ENCODE data around the gene RASL11A. TPM values are rescaled to one million over a fixed set of nuclear protein-coding genes. Genes with fewer than 3 reads are reported as not detected.
"Not testable (repeated sequence)": the region's sequence is repeated elsewhere in the genome, so short reads cannot be mapped to it uniquely, and the experiment has no call there.

Gene RASL11A
- total RNA-seq, 1 donor from 2014 or later: 1.8 TPM

DNA sequence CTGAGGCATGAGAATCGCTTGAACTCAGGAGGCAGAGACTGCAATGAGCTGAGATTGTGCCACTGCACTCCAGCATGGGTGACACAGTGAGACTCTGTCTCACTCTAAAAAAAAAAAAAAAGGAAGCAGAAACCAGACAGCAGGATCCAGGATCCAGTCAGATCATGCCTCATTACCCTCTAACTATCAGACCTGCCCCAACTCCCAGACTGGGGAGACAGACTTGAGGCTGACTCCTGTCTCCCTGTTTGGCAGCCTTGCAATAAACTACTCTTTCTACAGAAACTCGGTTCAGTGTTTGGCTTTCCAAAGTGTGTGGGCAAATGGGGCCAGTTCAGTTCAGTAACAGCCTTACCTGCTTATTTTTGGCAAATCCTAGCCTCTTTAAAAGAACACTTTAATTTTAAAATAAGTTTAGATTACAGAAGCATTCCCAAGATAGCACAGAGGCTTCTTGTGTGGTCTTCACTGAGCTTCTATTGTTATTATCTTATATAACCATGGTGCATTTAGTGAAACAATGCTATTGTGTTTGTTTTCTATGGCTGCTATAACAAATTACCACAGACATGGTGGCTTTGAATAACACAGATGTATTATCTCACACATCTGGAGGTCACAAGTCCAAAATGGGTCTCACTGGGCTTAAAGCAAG, 18.5 kb downstream of the RASL11A start:
- no peak overlapping the region for H3K4me3 ChIP-seq (ENCODE audit: low read depth, low read length)
- no peak for DNase-seq (ENCODE audit: low read depth)
- TF ChIP-seq, protein P1, sequence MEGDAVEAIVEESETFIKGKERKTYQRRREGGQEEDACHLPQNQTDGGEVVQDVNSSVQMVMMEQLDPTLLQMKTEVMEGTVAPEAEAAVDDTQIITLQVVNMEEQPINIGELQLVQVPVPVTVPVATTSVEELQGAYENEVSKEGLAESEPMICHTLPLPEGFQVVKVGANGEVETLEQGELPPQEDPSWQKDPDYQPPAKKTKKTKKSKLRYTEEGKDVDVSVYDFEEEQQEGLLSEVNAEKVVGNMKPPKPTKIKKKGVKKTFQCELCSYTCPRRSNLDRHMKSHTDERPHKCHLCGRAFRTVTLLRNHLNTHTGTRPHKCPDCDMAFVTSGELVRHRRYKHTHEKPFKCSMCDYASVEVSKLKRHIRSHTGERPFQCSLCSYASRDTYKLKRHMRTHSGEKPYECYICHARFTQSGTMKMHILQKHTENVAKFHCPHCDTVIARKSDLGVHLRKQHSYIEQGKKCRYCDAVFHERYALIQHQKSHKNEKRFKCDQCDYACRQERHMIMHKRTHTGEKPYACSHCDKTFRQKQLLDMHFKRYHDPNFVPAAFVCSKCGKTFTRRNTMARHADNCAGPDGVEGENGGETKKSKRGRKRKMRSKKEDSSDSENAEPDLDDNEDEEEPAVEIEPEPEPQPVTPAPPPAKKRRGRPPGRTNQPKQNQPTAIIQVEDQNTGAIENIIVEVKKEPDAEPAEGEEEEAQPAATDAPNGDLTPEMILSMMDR (conservative IDR thresholded peaks at IDR 0.05; ENCODE audit: low read depth, low read length): no peak

- no peak for DNase-seq (ENCODE audit: low read depth)
- no peak overlapping the region for H3K4me3 ChIP-seq (ENCODE audit: low read depth, low read length)
- TF ChIP-seq, protein P1 (conservative IDR thresholded peaks at IDR 0.05; ENCODE audit: low read depth, low read length): no peak
Measured at GRCh38 chr13:27290715-27291114, 20.1 kb downstream of the RASL11A start.

DNA sequence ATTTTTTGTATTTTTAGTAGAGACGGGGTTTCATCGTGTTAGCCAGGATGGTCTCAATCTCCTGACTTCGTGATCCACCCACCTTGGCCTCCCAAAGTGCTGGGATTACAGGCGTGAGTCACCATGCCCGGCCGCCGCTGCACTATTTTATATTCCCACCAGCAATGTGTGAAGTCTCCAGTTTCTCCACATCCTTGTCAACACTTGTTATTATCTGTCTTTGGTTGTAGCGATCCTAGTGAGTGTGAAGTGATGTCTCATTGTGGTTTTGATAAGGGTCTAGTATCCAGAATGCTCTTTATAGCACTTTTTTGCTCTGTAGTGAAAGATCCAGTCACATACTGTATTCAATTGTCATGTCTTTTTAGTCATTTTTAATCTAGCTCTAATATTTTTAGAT, 21.3 kb downstream of the RASL11A start:
- H3K4me3 ChIP-seq (ENCODE audit: low read depth, low read length); DNase-seq (ENCODE audit: low read depth): not testable (repeated sequence)

DNA sequence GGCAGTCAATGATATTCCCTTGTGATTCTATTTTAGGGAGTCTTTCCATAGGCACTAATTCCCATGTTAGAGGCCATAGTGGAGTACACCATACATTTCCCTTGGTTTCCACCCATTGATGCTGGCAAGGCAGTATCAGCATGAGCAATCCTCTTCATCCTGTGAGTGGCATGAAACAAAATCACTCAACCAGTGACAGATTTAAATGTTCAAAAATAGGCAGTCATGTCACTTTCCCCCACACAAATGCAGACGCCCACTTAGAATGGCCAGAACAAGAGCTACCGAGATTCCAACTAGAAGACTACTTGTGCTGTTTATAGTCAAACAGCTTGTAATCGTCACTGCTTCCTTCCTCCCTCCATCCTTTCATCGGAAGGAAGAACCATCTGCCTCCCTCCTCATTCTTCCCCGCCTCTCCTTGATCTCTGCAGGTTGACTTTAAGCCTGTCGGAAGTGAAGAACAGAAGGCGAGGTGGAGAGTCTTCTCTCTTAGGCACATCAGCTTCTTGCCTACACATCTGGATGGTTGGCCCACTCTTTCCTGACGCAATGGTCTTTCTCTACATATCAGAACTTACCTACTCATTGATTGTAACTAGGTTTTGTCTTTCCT, 22.6 kb downstream of the RASL11A start:
- TF ChIP-seq, protein P1 (conservative IDR thresholded peaks at IDR 0.05; ENCODE audit: low read depth, low read length): no peak
- H3K4me3 ChIP-seq (ENCODE audit: low read depth, low read length): no peak overlapping the region

GRCh38 chr13:27293873-27294515, 23.4 kb downstream of the RASL11A start:
- DNase-seq (ENCODE audit: low read depth): no peak
- H3K4me3 ChIP-seq (ENCODE audit: low read depth, low read length): no peak overlapping the region
- TF ChIP-seq, protein P1 (conservative IDR thresholded peaks at IDR 0.05; ENCODE audit: low read depth, low read length): no peak

More for the DNA sequence above, 22.6 kb downstream of the RASL11A start:
- DNase-seq (ENCODE audit: low read depth): no peak

GRCh38 chr13:27295096-27295495, 24.5 kb downstream of the RASL11A start:
- no peak overlapping the region for H3K4me3 ChIP-seq (ENCODE audit: low read depth, low read length)
- TF ChIP-seq, protein P1 (conservative IDR thresholded peaks at IDR 0.05; ENCODE audit: low read depth, low read length): no peak
- DNase-seq (ENCODE audit: low read depth): no peak

GRCh38 chr13:27295660-27296059, 25.0 kb downstream of the RASL11A start:
- no peak overlapping the region for H3K4me3 ChIP-seq (ENCODE audit: low read depth, low read length)
- TF ChIP-seq, protein P1 (conservative IDR thresholded peaks at IDR 0.05; ENCODE audit: low read depth, low read length): no peak
- DNase-seq (ENCODE audit: low read depth): no peak

Data from epithelial cell of proximal tubule (primary cell).